Stimulated activated CD4-positive, alpha-beta T cell treated with anti-CD3 and anti-CD28 coated beads, TNF-alpha, amount 100 ng/mL, for 48 hours (primary cell): Measurements from ENCODE around the gene LRMDA.

Experiments
- DNase-seq, 3 donors: peaks; one replicate each; pipeline ENCODE4 v3.0.0-alpha.2; 2020; ENCODE audit warnings: low read depth in 3 of 3

Gene LRMDA

DNA sequence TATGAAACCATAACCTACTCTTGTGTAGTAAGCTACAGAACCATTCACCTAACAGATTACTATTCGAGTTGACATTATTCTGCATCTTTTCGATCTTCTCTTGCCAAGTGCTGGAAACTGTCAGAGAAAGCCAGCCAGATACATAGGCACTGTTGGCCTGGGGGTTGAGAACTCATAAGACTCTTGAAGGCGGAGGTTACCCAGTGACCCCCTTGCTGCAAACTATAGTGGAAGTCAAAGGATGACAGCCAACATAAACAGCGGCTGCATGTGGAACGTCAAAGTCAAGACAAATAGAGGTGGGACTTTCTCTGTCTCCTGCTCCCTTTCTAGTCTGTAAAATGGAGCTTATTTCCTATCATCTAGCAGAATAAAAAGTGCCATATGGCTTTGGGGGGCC is 394.2 kb downstream of the LRMDA start:
- no peak for DNase-seq

DNA sequence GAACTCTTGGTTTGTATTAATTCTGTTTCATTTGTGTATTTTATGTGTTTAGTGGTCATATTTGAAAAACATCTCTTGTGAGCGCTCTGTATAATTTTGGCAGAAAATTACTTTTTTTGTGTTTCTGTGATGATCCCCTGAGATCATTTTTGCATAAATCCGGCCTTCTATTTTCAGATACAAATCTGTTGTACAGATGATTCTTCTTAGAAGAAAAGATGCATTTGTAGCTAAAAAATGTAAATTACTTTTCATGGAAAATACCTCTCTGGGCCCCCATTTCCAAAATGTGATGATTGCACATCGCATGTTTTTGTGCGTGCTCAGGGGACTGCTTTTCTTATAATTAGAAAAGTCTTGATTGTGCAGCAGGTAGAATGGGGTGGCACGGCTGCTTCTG is 395.4 kb downstream of the LRMDA start:
- no peak for DNase-seq

DNA sequence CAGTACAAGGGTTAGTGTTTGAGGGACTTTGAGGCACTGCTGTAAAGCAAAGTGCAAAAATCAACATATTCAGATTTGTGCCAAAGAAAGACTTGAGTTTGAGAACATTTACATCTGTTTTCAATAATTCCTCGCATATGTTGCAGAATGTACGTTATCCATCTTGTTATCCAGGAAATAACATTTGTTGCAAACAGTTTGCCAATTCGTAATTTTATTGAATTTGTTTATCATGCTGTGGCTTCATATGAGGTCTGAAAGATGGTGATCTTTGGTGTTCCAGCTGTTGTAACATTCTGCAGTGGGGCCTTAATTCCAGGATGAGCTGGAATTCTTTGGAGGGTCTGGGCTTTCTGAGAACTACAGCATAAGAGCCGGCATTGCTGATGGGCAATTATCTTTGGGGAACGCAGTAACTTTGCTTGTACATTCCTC is 396.2 kb downstream of the LRMDA start:
- DNase-seq = no peak

DNA sequence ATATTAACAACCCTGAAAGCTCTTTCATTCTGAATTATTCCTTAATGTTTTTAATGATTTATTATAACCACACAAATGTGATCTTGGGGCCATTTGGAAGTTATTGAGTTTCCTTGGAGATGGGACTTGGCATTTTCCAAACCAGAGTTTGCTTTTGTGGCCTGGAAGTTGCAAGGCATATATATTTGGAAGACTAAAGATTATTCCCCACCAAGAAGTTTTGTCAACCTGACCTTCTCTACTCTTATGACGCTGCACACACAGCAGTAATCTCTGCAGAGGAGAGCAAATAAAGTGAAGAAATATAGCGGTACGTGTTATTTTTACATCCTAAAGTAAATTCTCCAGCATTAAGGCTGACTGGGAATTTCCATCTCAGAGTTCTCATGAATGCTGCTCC is 397.0 kb downstream of the LRMDA start:
- DNase-seq = no peak

DNA sequence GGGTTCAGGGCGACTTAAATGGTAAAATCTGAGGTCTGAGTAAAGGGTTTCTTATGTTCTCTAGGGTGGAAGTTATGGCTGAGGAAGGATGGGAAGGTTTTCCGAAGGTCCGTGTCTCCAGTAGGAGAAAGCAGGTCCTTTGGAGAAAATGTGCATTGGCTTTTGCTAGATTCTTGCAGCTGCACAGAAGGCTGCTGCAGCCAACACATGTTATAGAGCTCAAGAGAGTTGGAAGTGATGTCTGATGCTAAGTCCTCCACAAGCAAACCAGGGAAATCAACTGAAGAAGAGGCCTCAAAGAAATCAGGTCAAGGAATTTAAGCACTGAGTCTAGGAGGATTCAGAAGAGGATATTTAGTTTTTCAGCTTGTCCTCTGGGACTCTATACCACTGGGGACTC is 404.6 kb downstream of the LRMDA start:
- no peak for DNase-seq

DNA sequence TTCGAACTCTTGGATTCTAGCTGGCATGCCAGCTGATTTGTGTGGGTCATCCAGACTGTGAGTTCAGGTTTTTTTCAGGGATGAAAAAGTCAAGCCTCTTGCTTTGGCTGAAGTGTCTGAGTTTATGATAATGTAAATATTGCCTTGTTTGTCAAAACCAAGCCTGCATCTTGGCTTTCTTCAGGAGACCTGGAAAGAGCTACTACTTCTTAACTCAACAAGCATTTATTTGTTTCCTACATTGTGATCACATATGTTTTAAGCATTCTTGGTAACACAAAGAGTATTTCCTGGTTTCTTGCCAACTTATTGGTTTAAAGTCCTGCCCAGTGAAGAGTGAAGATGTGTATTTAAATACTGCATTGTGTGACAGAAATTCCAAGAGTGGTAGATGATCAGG is 407.1 kb downstream of the LRMDA start:
- DNase-seq = no peak

DNA sequence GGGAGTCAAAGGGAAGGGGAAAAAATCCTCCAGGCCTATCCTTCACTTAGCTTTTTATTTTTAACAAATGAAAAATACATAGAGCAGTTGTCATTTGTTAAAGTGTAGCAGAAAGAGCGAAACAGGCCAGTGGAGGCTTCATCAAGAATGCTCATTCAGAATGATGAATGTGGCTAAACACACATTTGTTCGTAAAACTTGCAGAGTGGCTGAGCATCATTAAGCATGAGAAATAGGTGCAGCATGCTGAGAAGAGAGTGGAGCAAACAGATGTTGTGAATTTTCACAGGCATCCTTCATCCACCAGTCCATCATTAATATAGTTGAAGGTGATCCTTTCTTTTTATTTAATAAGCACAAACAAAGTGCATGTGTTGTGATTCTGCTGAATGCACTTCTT is 407.6 kb downstream of the LRMDA start:
- no peak for DNase-seq

DNA sequence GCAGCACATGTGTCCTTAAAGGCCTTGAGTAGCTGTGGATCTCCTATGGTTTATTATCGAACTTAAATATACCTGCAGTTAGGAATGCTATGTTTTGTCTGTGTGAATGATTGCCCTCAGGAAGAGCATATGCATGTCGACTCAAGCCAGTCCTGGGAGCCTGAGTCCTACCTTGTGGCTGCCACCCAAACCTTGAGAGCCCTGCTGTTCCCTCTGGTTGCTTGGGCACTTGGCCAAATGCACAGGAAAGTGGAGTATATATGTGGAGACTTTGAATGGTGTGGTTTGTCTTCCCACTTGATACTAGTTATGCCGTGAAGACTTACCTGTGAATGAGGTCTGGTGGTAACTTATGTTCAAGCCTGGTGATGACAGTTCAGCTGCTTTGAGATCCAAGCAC is 409.8 kb downstream of the LRMDA start:
- DNase-seq = no peak

DNA sequence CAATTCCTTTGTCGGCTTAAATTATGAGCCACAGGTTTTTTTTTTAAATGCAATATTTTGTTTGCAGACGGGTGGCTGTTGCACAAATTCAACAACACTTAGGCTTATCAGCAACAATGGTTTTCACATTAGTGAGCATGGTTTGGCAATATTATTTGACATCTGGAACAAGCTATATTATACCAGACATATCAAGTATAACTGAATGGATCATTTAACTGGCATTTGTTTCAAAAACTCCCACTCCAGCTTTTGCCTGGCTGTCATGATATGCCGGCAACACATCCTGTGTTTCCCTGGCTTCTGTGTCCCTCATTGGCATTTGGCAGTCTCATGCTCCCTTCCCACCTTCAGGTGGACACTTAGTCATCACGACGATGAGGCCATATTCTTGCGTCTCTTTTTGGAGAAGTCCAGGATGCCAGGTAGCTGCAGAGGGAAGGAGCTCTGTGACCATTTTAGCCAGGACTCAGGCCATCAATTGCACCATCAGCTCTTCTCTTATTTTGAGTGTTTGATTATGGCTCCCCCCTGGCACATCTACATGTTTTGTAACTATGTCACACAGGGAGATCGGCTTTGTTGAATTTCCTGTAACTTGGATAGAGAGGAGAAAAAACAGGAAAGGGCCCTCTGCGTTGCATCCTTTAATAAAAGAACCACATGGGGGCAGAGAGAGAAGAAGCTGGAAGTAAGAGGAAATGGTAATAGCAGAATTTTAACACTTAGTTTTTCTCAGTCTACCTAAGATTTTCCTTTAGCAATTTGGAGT is 413.9 kb downstream of the LRMDA start:
- no peak for DNase-seq

DNA sequence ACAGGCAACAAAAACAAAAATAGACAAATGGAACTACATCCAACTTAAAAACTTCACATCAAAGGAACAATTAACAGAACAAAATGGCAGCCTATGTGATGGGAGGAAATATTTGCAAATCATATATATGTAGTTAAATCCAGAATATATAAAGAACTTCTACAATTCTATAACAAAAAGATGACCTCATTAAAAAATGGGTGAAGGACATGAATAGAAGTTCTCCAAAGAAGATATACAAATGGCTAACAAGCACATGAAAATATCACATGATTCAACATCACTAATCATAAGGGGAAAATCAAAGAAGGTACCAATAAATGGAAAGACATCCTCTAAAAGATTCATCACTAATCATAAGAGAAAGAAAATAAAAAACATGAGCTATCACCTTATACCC is 416.1 kb downstream of the LRMDA start:
- no peak for DNase-seq

DNA sequence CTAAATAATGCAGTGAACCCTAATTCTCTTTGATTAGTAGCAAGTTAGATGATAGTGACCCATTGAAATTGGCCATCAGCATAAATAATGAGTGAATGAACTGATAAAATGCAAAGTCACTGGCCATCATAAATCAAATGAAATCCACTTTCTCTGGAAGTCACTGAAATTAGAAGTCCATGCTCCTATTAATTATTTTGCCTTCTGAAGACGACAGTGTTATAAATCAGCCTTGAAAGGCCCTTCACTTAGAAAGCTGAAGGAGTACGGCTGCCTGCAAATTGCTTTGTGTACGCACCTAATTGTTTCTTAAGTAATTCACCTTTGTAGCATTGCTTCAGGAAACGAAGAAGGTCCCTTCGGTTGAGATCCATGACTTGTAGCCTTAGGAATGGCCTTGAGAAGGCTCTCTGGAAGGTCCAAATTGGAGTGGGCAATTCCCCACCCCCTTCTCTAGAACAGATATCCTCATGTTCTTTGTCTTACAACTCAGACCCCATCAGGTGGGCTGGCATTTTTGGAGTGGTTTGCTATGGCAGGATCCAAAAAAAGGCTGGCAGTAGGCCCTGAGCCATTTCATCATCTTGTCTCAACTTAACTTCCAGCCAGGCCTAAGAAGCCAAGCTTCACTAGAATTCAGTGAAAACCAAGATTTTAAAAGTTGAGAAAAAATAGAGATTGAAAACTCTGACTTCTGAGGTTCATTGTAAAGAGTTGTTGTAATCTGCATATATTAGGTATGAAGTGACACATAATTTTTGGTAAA is 420.3 kb downstream of the LRMDA start:
- no peak for DNase-seq

DNA sequence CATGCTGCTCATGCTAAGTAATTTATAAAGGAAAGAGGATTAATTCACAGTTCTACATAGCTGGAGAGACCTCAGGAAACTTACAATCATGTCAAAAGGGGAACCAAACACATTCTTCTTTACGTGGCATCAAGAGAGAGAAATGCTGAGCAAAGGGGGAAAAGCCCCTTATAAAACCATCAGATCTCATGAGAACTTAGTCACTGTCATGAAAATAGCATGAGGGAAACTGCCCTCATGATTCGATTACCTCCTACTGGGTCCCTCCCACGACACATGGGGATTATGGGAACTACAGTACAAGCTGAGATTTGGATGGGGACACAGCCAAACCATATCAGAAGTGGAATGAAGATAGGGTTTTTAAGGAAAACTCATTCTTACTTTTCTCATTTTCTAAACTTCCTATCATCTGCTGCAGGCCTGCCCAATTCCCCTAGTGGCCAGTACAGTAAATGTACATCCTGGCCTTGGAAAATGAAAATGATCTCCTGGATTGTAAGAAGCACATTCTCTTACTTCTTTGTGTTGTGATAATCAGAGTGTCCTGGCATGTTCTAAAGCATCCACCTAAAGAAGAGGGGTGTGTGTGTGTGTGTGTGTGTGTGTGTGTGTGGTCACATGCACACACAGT is 421.5 kb downstream of the LRMDA start:
- no peak for DNase-seq

DNA sequence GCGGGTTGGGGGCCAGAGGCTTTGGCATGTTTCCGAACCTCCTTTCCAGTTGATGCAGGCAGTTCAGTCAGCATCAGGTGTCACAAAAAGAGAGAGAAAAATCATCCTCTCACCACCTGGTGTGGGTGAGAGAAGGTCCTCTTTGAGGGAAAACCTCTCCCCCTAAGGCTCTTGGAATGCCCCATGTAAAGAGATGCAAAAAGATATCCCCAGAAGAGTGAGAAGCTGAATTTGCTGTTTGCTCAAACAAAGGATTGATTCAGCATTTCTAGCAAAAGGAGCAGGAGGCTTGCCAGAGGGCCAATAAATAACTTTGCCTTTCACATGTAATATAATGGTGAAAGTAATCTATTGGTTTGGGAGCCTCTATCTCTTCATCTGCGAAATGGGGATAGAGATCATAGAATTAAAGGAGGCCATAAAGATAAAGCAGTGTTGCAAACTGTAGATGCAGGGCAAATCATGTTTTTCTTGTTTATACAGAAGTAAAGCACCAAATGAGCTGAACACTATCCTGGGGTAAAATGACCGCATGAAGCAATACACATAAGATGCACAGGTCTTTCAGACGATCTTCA is 425.9 kb downstream of the LRMDA start:
- DNase-seq = no peak

DNA sequence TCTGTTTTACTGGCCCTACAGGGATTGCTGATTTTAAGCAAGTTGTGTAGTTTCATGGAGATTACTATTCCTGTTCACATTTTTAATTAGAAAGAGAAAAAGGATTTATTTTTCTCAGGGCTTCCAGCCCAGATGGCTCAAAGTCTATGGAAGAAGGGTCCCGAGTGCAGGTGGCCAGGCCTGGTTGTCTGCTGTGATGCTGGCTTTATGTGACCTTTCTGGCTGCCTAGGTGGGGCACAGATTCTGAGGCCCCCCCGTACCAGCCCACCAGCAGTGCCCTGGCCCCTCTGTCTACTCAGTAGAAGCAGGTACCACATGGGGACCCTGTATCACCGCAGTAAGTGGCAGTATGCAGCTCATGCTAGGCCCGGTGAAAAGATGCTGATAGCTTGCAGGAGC is 426.5 kb downstream of the LRMDA start:
- no peak for DNase-seq

DNA sequence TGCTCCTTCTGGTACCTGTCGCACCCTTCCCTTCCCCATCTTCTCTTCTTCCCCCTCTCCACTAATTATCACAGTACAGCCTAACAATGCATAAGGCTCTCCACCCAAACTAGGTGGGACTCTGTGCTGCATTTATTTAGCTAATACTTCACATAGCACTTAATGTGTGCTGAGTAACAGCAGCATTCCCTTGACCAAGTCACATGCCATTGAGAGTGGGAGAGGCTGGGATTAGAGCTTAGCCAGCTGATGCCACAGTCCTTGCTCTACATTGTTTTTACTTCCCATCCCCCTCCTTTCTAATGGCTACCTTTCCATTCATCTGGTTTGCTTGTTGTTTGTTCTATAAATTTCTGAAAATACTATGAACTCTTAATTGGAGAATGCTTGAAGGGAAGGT is 426.9 kb downstream of the LRMDA start:
- no peak for DNase-seq

DNA sequence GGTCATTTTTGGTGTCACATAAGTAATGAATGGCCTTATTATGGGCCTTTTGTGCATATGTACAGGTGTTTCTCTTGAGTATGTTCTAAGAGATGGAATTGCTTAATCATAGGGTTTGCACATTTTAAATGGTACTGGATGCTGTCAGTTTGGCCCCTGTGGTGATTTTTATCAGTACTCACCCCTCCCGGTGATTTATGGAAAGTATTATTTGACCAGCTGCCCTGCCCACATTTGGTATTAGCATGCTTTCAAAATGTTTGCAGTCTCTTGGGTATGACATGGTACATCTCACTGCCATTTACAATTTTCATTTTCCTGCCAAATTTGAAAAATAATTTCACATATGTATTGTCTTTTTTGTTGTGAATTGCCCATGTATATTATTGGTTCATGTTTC is 427.7 kb downstream of the LRMDA start:
- no peak for DNase-seq

DNA sequence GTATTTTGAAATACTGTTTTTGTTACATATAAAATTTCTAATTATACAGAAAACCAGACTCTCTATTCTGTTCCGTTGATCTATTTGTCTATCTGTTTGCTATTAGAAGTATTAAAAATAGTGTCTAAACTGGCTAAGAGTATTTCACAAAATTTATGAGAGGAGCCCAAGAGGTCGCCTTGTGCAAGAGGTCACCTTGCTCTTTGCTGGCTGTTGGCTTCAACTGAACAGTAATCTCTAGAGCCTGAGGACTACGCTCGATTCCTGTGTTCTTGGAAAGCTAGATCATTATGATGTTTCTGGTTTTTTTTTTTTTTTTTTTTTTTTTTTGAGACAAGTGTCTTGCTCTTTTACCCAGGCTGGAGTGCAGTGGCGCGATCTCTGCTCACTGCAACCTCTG is 428.6 kb downstream of the LRMDA start:
- no peak for DNase-seq

DNA sequence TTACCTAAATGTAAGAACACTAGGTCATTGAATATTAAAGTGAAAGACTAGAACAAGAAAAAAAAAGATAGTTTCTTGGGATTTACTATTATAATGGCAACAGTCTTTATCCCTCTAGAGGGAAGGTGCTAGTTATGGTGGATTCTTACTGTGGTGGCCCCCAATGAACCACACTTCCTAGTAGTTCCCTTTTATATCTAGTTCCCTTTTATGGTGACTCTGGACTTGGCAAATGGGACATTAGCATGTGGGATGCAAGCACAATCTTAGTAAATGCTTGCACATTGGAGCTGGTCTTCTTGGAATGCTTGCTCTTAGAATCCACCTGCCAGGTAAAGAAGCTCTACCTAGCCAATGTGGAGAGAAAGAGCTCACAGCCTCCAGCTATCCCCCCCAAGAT is 430.2 kb downstream of the LRMDA start:
- DNase-seq = no peak

DNA sequence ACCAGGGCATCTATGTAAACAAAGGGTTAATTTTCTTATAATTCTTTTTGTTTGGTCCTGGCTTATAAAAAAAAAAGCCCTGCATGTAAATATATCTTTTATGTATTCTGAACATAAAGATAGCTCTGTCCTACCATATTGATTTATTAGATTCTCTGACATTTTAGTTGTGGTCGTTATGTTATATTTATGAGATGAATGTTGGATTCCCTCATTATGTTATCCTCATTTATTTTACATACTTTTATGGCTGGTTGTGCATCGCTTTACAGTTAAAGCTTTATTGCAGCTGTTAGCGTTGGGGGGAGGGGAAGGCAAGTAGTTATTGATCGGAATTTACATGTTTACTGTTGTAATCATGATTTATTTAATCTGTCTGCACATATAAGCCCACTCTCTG is 431.5 kb downstream of the LRMDA start:
- DNase-seq = no peak

DNA sequence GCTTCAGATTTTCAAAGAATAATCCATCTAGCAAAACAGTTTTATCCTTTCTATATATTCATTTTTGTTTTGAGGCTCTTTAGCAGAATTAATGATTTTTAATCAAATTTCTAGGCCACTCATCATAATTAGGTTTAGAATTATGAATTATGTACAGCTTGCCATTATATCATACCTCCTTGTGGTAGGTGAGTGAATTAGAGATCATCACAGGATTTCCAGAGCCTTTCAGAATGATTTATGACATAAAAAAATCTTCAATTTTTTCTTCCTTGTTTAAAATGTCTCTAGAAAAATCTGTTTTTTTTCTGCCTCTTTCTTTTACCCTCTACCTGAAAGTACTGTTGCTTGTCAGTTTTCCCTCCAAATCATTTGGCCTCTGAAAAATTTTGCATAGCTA is 433.3 kb downstream of the LRMDA start:
- no peak for DNase-seq

DNA sequence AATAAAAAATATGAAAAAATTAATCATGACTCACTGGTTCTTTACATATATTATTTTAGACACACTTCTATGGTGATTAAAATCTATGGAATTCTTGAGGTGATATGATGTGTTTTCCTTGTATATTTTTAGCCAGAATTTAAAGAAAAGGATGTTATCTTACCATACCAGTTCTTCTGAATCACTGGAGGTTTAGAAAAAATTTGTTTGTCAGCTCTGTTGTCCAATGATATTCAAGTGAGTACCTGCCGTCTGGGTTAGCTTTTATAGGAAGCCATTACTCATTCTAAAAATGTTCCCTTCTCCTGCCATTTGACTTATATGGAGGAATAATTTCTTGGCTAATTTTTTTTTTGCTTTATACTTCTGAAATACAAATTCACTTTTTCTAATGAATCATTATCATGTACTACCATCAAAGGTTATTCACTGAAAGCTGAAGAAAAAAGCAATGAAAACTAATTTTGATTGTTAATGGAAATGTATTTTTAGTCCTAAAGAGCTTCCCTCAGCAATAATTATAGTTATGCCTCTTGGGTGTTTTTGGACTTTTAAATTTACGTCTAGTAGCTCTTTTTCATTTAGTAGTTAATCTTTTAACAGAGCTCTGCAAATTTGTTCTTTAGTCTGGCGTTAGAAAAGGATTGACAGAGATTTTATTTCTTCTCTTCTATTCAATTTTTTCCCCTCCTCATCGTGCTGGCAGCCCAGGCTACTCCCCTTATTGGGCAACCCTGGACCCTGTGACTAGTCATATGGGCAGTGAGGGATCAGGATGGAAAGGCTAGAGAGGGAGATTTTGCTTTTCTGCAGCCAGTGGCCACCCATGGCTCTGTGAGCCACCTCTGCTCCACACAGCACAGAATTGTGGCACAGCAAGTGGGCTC is 434.2 kb downstream of the LRMDA start:
- DNase-seq = no peak

DNA sequence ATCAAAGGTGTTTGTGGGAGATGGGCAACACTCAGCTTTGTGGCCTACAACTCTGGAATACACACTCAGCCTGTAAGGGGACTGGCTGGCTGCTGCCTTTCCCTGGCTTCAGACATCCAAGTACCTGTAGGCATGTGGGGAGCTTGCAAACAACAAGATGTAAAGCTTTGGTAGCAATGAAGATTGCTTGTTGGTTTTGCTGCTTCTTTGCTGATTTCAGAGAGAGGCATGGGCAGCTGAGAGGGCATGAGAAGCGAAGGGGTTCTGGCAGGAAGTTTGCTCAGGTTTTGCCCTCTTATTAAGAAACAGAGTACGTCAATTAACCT is 434.8 kb downstream of the LRMDA start:
- no peak for DNase-seq
